ENCODE results near the gene MDM1.

DNA sequence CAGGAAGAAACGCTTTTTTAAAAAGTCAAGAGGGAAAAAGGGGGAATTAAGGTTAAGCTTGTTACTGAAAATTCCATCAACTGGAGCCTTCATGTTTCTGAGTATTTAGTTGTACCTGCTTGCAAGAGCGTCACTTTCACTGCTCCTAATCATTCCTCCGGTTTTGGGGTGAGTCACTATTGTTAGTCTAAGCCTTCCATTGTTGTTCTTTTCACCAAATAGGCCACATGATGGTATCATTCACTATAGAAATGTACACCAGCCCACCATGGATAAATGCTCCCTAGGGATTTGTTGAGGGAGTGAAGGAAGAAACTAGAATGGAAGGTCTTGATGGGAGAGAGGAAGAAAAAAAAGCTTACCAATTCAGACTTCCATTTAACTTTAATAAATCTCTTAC is 81.7 kb downstream of the MDM1 start:
- TF ChIP-seq POLR2AphosphoS5 (IDR thresholded peaks at IDR 0.05; ENCODE audit: low read depth, low read length) (no peak), ZFX (IDR thresholded peaks at IDR 0.05) (no peak), POLR2A (IDR thresholded peaks at IDR 0.05; ENCODE audit: borderline replicate concordance, extremely low read depth, insufficient read depth, insufficient read length) (no peak), EZH2 (IDR thresholded peaks at IDR 0.05) (no peak), EGR1 (IDR thresholded peaks at IDR 0.05; ENCODE audit: low read depth) (no peak)
- TF ChIP-seq, protein P1, sequence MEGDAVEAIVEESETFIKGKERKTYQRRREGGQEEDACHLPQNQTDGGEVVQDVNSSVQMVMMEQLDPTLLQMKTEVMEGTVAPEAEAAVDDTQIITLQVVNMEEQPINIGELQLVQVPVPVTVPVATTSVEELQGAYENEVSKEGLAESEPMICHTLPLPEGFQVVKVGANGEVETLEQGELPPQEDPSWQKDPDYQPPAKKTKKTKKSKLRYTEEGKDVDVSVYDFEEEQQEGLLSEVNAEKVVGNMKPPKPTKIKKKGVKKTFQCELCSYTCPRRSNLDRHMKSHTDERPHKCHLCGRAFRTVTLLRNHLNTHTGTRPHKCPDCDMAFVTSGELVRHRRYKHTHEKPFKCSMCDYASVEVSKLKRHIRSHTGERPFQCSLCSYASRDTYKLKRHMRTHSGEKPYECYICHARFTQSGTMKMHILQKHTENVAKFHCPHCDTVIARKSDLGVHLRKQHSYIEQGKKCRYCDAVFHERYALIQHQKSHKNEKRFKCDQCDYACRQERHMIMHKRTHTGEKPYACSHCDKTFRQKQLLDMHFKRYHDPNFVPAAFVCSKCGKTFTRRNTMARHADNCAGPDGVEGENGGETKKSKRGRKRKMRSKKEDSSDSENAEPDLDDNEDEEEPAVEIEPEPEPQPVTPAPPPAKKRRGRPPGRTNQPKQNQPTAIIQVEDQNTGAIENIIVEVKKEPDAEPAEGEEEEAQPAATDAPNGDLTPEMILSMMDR (IDR thresholded peaks at IDR 0.05 in 2 of 3, conservative IDR thresholded peaks at IDR 0.05 in 1 of 3; ENCODE audit: borderline replicate concordance in 1 of 3, insufficient read depth in 1 of 3, low read depth in 2 of 3, low read length in 2 of 3) = no peak
- TF ChIP-seq, protein P2, sequence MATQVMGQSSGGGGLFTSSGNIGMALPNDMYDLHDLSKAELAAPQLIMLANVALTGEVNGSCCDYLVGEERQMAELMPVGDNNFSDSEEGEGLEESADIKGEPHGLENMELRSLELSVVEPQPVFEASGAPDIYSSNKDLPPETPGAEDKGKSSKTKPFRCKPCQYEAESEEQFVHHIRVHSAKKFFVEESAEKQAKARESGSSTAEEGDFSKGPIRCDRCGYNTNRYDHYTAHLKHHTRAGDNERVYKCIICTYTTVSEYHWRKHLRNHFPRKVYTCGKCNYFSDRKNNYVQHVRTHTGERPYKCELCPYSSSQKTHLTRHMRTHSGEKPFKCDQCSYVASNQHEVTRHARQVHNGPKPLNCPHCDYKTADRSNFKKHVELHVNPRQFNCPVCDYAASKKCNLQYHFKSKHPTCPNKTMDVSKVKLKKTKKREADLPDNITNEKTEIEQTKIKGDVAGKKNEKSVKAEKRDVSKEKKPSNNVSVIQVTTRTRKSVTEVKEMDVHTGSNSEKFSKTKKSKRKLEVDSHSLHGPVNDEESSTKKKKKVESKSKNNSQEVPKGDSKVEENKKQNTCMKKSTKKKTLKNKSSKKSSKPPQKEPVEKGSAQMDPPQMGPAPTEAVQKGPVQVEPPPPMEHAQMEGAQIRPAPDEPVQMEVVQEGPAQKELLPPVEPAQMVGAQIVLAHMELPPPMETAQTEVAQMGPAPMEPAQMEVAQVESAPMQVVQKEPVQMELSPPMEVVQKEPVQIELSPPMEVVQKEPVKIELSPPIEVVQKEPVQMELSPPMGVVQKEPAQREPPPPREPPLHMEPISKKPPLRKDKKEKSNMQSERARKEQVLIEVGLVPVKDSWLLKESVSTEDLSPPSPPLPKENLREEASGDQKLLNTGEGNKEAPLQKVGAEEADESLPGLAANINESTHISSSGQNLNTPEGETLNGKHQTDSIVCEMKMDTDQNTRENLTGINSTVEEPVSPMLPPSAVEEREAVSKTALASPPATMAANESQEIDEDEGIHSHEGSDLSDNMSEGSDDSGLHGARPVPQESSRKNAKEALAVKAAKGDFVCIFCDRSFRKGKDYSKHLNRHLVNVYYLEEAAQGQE (IDR thresholded peaks at IDR 0.05; ENCODE audit: low read depth) = no peak
- TF ChIP-seq, protein P3, sequence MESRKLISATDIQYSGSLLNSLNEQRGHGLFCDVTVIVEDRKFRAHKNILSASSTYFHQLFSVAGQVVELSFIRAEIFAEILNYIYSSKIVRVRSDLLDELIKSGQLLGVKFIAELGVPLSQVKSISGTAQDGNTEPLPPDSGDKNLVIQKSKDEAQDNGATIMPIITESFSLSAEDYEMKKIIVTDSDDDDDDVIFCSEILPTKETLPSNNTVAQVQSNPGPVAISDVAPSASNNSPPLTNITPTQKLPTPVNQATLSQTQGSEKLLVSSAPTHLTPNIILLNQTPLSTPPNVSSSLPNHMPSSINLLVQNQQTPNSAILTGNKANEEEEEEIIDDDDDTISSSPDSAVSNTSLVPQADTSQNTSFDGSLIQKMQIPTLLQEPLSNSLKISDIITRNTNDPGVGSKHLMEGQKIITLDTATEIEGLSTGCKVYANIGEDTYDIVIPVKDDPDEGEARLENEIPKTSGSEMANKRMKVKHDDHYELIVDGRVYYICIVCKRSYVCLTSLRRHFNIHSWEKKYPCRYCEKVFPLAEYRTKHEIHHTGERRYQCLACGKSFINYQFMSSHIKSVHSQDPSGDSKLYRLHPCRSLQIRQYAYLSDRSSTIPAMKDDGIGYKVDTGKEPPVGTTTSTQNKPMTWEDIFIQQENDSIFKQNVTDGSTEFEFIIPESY (IDR thresholded peaks at IDR 0.05; ENCODE audit: extremely low read depth, insufficient replicate concordance, low read length) = no peak
